ENCODE results near the gene SEMA3E.

GRCh38 chr7:83693256-83693655, 44.3 kb upstream of the SEMA3E start:
- no peak for TF ChIP-seq ZNF645 (tag by site-specific recombination; IDR thresholded peaks at IDR 0.05)
- no peak for TF ChIP-seq ZNF10 (tag by site-specific recombination; IDR thresholded peaks at IDR 0.05)
- no peak for TF ChIP-seq SALL2 (tag by site-specific recombination; IDR thresholded peaks at IDR 0.05; ENCODE audit: borderline replicate concordance)
- TF ChIP-seq CTCF (tag by site-specific recombination; IDR thresholded peaks at IDR 0.05), result no peak
- no peak for TF ChIP-seq ZBTB7A (tag by site-specific recombination; IDR thresholded peaks at IDR 0.05; ENCODE audit: low read depth)
- no peak for TF ChIP-seq ZNF341 (tag by site-specific recombination; IDR thresholded peaks at IDR 0.05; ENCODE audit: low read depth)
- no peak for TF ChIP-seq PRDM1 (tag by site-specific recombination; IDR thresholded peaks at IDR 0.05)
- no peak for TF ChIP-seq ZNF629 (tag by site-specific recombination; IDR thresholded peaks at IDR 0.05)
- no peak for TF ChIP-seq ZBTB1 (tag by site-specific recombination; IDR thresholded peaks at IDR 0.05)
